Neural progenitor cell (in vitro differentiated cells): ENCODE results near the gene ADARB2. TPM values are rescaled to one million over a fixed set of nuclear protein-coding genes. Genes with fewer than 3 reads are reported as not detected.

Source experiments
- DNase-seq: peaks from one replicate; pipeline ENCODE4 v3.0.0-alpha.2; 2016; ENCODE audit warnings: low spot score
- H2AFZ ChIP-seq: fragments of 200-600 bp; sonication (generic); replicated peaks from 2 replicates; pipeline ENCODE4 v1.6.1; 2016; ENCODE audit warnings: antibody characterized with exemption
- H3F3A ChIP-seq: fragments of 200-600 bp; sonication (generic); 2 replicates; pipeline ENCODE4 v1.6.1; 2016; ENCODE audit warnings: antibody characterized with exemption, low read depth
- H3K27ac ChIP-seq: fragments of 200-600 bp; sonication (generic); 2 replicates; pipeline ENCODE4 v1.5.1; 2016; ENCODE audit warnings: mild to moderate bottlenecking
- H3K27me3 ChIP-seq: fragments of 200-600 bp; sonication (generic); 2 replicates; pipeline ENCODE4 v1.6.1; 2016; ENCODE audit warnings: mild to moderate bottlenecking, moderate library complexity
- H3K36me3 ChIP-seq: fragments of 200-600 bp; sonication (generic); 2 replicates; pipeline ENCODE4 v1.5.1; 2016
- H3K4me1 ChIP-seq: fragments of 200-600 bp; sonication (generic); 2 replicates; pipeline ENCODE4 v1.6.1; 2016; ENCODE audit warnings: mixed run types
- H3K4me2 ChIP-seq: fragments of 200-600 bp; sonication (generic); 2 replicates; pipeline ENCODE4 v1.6.1; 2016
- H3K4me3 ChIP-seq: fragments of 200-600 bp; sonication (generic); 2 replicates; pipeline ENCODE4 v1.5.1; 2016
- H3K79me2 ChIP-seq: fragments of 200-600 bp; sonication (generic); 2 replicates; pipeline ENCODE4 v1.6.1; 2016; ENCODE audit warnings: low read depth
- H3K9ac ChIP-seq: fragments of 200-600 bp; sonication (generic); 2 replicates; pipeline ENCODE4 v1.6.1; 2016
- H3K9me3 ChIP-seq: fragments of 200-600 bp; sonication (generic); 2 replicates; pipeline ENCODE4 v1.5.1; 2016; ENCODE audit warnings: low read depth
- H4K20me1 ChIP-seq: fragments of 200-600 bp; sonication (generic); 2 replicates; pipeline ENCODE4 v1.6.1; 2016; ENCODE audit warnings: low read depth
- H3K27ac Mint-ChIP-seq: 3 replicates; pipeline ENCODE4 v1.8.0; 2021; ENCODE audit warnings: mixed read lengths
- H3K27me3 Mint-ChIP-seq: 2 replicates; pipeline ENCODE4 v1.8.0; 2022; ENCODE audit warnings: low read depth, mild to moderate bottlenecking, inconsistent platforms, moderate library complexity, mixed read lengths; ENCODE audit not compliant: insufficient read depth
- H3K36me3 Mint-ChIP-seq: 3 replicates; pipeline ENCODE4 v1.8.0; 2021; ENCODE audit warnings: mixed read lengths
- H3K4me1 Mint-ChIP-seq: 3 replicates; pipeline ENCODE4 v1.8.0; 2021; ENCODE audit warnings: mixed read lengths
- H3K4me3 Mint-ChIP-seq: 3 replicates; pipeline ENCODE4 v1.8.0; 2021; ENCODE audit warnings: mild to moderate bottlenecking, moderate library complexity, mixed read lengths
- H3K9me3 Mint-ChIP-seq: 3 replicates; pipeline ENCODE4 v1.8.0; 2020; ENCODE audit warnings: mixed read lengths
- EZH2 ChIP-seq: fragments of 200-600 bp; sonication (generic); IDR thresholded peaks from 2 replicates; pipeline ENCODE4 v1.6.1; 2017; ENCODE audit warnings: antibody characterized with exemption, mild to moderate bottlenecking, moderate library complexity
- EZH2phosphoT487 ChIP-seq: fragments of 200-600 bp; sonication (generic); IDR thresholded peaks from 2 replicates; pipeline ENCODE4 v1.6.1; 2017; ENCODE audit warnings: antibody characterized with exemption
- total RNA-seq: library from RNA; depleted of rRNA; stranded (reverse); fragments of >200 nt; gene quantifications from 2 replicates; pipeline ENCODE4 v1.2.3, GENCODE V29; 2015; ENCODE audit warnings: low replicate concordance
- TF ChIP-seq, protein P1 (sequence below): fragments of 200-600 bp; sonication (generic); IDR thresholded peaks from 2 replicates; pipeline ENCODE4 v1.5.1; 2017; ENCODE audit warnings: antibody characterized with exemption, mild to moderate bottlenecking

ADARB2 gene
- total RNA-seq, 1 donor from 2014 or later, result not detected

DNA sequence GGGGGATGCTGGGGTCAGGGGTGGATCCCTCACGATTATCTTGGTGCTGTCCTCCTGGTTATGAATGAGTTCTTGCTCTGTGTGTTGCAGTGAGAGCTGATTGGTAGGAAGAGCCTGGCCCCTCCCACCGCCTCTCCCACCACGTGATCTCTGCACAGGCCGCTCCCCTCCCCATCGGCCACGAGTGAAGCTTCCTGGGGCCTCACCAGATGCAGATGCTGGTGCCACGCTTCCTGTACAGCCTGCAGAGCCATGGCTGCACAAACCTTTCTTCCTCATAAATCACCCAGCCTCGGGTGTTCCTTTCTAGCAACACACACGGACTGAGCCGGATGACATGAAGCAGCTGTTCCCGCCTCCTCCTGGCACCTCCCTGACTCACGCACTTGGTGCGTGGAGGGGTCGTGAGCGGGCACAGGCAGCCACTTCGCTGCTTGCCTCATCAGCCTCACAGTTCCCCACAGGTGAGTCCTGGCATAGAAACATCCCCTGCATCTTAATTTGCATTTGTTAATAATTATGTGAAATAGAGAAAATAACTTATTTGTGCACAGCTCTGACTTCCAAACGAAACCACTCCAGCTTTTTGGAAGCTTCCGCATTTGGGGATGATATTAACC lies 210.8 kb downstream of the ADARB2 start:
- no peak overlapping the region for H3K4me2 ChIP-seq
- H3F3A ChIP-seq, result no peaks in the 10 kb centered on the region
- Mint-ChIP-seq H3K4me1 (peaks cover 36% of the 10 kb centered on the region), H3K27me3 (peaks cover 14% of the 10 kb centered on the region), H3K36me3 (no peaks in the 10 kb centered on the region), H3K4me3 (no peak overlapping the region), H3K9me3 (no peaks in the 10 kb centered on the region), H3K27ac (no peak overlapping the region)
- TF ChIP-seq, protein P1, sequence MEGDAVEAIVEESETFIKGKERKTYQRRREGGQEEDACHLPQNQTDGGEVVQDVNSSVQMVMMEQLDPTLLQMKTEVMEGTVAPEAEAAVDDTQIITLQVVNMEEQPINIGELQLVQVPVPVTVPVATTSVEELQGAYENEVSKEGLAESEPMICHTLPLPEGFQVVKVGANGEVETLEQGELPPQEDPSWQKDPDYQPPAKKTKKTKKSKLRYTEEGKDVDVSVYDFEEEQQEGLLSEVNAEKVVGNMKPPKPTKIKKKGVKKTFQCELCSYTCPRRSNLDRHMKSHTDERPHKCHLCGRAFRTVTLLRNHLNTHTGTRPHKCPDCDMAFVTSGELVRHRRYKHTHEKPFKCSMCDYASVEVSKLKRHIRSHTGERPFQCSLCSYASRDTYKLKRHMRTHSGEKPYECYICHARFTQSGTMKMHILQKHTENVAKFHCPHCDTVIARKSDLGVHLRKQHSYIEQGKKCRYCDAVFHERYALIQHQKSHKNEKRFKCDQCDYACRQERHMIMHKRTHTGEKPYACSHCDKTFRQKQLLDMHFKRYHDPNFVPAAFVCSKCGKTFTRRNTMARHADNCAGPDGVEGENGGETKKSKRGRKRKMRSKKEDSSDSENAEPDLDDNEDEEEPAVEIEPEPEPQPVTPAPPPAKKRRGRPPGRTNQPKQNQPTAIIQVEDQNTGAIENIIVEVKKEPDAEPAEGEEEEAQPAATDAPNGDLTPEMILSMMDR, result no peak
- no peak for TF ChIP-seq EZH2
- H3K4me3 ChIP-seq, result no peak overlapping the region
- H2AFZ ChIP-seq, result no peak overlapping the region
- DNase-seq, result no peak
- H3K27ac ChIP-seq, result no peak overlapping the region
- H3K79me2 ChIP-seq, result no peaks in the 10 kb centered on the region
- no peaks in the 10 kb centered on the region for H3K9me3 ChIP-seq
- H4K20me1 ChIP-seq, result no peaks in the 10 kb centered on the region
- H3K36me3 ChIP-seq, result no peaks in the 10 kb centered on the region
- no peak overlapping the region for H3K9ac ChIP-seq
- H3K4me1 ChIP-seq, result peaks cover 19% of the 10 kb centered on the region
- H3K27me3 ChIP-seq, result no peaks in the 10 kb centered on the region

DNA sequence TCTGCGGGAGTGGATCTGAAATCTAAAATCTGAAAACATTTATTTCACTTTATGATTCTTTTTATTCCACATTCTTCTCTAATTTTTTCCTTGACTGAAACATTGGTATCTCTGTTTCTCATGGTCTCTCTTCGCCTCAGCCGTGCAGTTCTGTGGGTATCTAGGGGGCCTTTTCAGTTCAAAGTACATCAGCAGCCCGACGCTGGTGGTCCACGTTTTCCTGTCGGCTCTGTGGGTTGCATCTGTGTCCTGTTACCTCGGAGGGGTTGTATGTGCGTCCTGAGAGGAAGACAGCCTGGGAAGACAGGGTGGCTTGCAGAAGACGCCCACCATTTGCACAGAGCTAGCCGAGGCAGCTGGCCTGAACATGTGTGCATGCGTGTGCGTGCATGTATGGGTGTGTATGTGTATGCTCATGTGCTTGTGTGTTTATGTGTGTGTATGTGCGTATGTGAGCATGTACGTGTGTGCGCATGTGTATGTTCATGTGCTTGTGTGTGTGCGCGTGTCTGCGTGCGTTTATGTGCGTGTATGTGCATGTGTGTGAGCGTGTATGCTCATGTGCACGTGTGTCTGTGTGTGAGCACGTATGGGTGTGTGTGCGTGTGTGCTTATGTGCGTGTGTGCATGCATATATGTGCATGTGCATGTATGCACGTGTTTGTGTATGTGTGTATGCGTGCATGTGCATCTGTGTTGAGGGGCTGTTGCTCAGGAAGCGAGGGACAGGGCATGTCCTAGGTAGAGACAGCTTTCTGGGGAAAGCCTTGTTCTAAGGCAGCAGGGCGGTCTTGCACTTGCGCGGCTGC lies 211.8 kb downstream of the ADARB2 start:
- TF ChIP-seq EZH2phosphoT487, result no peak
- TF ChIP-seq EZH2, result no peak
- TF ChIP-seq, protein P1, result no peak
- H3K9me3 Mint-ChIP-seq, result no peaks in the 10 kb centered on the region
- H3K27ac Mint-ChIP-seq, result peak overlapping the region; percentile 6
- H3K27me3 Mint-ChIP-seq, result peaks cover 9% of the 10 kb centered on the region
- DNase-seq, result no peak
- H3K4me1 Mint-ChIP-seq, result peaks cover 36% of the 10 kb centered on the region
- Histone ChIP-seq H3K27ac (no peak overlapping the region), H3K79me2 (no peaks in the 10 kb centered on the region), H3K4me3 (no peak overlapping the region), H2AFZ (no peak overlapping the region), H4K20me1 (no peaks in the 10 kb centered on the region), H3K4me1 (peaks cover 19% of the 10 kb centered on the region), H3K9me3 (no peaks in the 10 kb centered on the region), H3K36me3 (no peaks in the 10 kb centered on the region), H3F3A (no peaks in the 10 kb centered on the region), H3K4me2 (no peak overlapping the region), H3K9ac (no peak overlapping the region), H3K27me3 (no peaks in the 10 kb centered on the region)
- no peaks in the 10 kb centered on the region for H3K36me3 Mint-ChIP-seq
- no peak overlapping the region for H3K4me3 Mint-ChIP-seq

DNA sequence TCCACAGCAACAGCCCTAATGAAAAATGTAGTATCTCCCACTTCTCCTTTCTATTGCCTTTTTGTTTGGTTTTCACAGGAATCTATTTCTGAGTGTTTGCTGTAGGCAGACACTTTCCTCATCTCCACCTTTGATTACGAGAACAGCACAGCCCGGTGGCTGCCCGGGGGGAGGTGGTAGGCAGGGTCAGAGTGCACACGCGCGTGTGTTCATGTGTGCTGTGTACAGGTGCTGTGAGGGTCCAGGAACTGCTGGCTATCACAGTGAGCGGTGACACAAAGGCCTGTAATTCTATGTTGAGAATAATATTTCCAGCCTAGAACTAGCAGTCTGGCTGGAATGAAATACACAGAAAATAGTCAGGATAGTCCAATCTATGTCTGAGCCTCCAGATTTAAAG lies 212.8 kb downstream of the ADARB2 start:
- DNase-seq, result no peak
- no peaks in the 10 kb centered on the region for H3K36me3 Mint-ChIP-seq
- Histone ChIP-seq H3K4me1 (peaks cover 19% of the 10 kb centered on the region), H3K27me3 (no peaks in the 10 kb centered on the region), H3K9ac (no peak overlapping the region), H3F3A (no peaks in the 10 kb centered on the region), H3K4me2 (no peak overlapping the region), H3K36me3 (no peaks in the 10 kb centered on the region), H4K20me1 (no peaks in the 10 kb centered on the region), H3K79me2 (no peaks in the 10 kb centered on the region), H3K9me3 (no peaks in the 10 kb centered on the region), H3K4me3 (no peak overlapping the region), H2AFZ (no peak overlapping the region), H3K27ac (no peak overlapping the region)
- no peak overlapping the region for H3K4me3 Mint-ChIP-seq
- H3K4me1 Mint-ChIP-seq, result peaks cover 36% of the 10 kb centered on the region
- no peak for TF ChIP-seq EZH2phosphoT487
- no peak for TF ChIP-seq EZH2
- TF ChIP-seq, protein P1, result no peak
- H3K27ac Mint-ChIP-seq, result no peak overlapping the region
- H3K27me3 Mint-ChIP-seq, result peaks cover 4% of the 10 kb centered on the region
- H3K9me3 Mint-ChIP-seq, result no peaks in the 10 kb centered on the region
